ENCODE results near the gene MZF1.

The MZF1 gene

DNA sequence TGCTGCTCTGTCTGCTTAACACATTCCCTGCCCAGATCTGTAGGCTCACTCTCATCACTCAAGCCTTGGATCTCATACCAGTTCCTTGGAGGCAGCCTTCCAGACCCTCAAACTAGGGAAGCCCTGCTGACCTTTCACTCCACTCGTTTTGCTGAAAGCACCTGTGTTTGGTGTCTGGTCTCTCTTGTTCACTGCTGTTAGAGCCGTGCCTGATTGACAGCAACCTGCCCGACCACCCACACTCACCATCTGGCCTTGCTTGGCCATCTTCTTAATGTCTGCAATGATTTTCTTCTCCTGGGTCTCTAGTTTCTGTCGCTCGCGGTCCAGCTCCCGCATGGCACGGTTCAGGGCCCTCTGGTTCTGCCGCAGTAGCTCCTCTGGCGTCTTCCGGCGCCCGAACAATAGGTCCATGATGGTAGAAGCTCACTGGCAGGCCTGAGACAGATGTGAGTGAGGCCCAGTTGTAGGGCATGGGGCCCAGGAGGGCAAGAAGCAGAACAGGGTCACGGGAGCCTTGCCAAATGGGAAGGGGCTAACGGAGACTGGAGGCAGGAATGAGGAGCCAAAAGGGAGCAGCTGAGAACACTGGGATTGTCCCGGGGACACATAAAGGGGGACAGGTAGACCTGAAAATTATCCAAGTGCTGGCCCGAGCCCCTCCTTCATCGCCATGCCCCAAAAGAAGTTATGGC lies 19.2 kb downstream of the MZF1 start:
- H3K4me3 Mint-ChIP-seq, result peak overlapping the region; percentile 99
- peaks cover 2% of the 10 kb centered on the region for H3K27me3 Mint-ChIP-seq
- DNase-seq, result no peak
- H3K36me3 Mint-ChIP-seq (ENCODE audit: low read depth), result peaks cover 71% of the 10 kb centered on the region
- peak overlapping the region; percentile 98 for H3K27ac Mint-ChIP-seq
- no peak for ATAC-seq
- peaks cover 58% of the 10 kb centered on the region for H3K4me1 Mint-ChIP-seq
- no peaks in the 10 kb centered on the region for H3K9me3 Mint-ChIP-seq

DNA sequence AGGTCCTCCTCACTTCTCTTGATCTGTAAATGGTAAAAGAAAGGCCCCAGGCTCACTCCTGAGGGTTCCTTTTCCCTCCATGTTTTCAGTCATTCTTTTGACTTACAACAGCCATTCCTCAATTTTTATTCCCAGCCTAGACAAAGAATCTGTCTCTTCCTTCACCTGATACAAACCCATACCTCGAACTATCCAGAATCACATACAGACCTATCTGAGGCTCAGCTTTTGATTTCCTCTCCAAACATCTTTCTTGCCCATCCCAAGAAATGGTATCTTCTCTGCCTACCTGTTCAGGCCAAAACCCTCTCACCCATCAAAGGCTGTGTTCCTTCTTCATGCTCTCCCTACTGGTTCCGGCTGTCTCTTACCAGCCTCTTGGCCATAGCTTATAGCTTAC lies 20.5 kb downstream of the MZF1 start:
- peaks cover 58% of the 10 kb centered on the region for H3K4me1 Mint-ChIP-seq
- H3K9me3 Mint-ChIP-seq, result no peaks in the 10 kb centered on the region
- H3K27me3 Mint-ChIP-seq, result no peaks in the 10 kb centered on the region
- ATAC-seq (no peak), DNase-seq (no peak)
- peaks cover 73% of the 10 kb centered on the region for H3K36me3 Mint-ChIP-seq (ENCODE audit: low read depth)
- peak overlapping the region; percentile 69 for H3K27ac Mint-ChIP-seq
- H3K4me3 Mint-ChIP-seq, result peak overlapping the region; percentile 99

- no peaks in the 10 kb centered on the region for H3K9me3 Mint-ChIP-seq
- H3K4me3 Mint-ChIP-seq, result no peak overlapping the region
- no peaks in the 10 kb centered on the region for H3K27me3 Mint-ChIP-seq
- DNase-seq (no peak), ATAC-seq (no peak)
- no peak overlapping the region for H3K27ac Mint-ChIP-seq
- peaks cover 58% of the 10 kb centered on the region for H3K4me1 Mint-ChIP-seq
- peaks cover 74% of the 10 kb centered on the region for H3K36me3 Mint-ChIP-seq (ENCODE audit: low read depth)
These were observed 21.3 kb downstream of the MZF1 start for GRCh38 chr19:58551577-58552471.

DNA sequence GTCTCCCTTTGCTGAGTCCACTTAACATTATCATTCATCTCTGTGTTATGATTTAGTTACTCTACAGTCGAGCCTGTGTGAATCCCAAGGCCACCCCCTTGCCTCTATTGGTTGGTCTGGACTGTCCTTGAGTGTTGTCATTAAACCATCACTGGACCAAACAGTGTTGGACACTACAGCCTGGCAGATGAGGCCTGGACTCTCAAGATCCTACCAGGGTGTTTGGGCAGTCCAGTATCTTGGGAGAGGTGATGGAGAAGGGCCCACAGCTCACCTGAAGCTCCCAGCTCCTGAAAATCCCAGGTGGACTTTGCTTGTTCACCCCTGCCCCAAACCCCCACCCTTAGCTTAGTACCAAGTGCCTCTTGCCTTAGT lies 22.0 kb downstream of the MZF1 start:
- no peak overlapping the region for H3K4me3 Mint-ChIP-seq
- H3K9me3 Mint-ChIP-seq, result no peaks in the 10 kb centered on the region
- ATAC-seq, result no peak
- peak overlapping the region; percentile 62 for H3K27ac Mint-ChIP-seq
- peaks cover 58% of the 10 kb centered on the region for H3K4me1 Mint-ChIP-seq
- H3K36me3 Mint-ChIP-seq (ENCODE audit: low read depth), result peaks cover 74% of the 10 kb centered on the region
- no peak for DNase-seq
- H3K27me3 Mint-ChIP-seq, result no peaks in the 10 kb centered on the region

- Mint-ChIP-seq H3K27ac (peak overlapping the region; percentile 62), H3K9me3 (no peaks in the 10 kb centered on the region), H3K4me3 (no peak overlapping the region), H3K4me1 (peaks cover 62% of the 10 kb centered on the region), H3K27me3 (no peaks in the 10 kb centered on the region), H3K36me3 (ENCODE audit: low read depth) (peaks cover 76% of the 10 kb centered on the region)
- ATAC-seq, result no peak
- DNase-seq, result no peak
These were observed 22.6 kb downstream of the MZF1 start for GRCh38 chr19:58550362-58551122.

DNA sequence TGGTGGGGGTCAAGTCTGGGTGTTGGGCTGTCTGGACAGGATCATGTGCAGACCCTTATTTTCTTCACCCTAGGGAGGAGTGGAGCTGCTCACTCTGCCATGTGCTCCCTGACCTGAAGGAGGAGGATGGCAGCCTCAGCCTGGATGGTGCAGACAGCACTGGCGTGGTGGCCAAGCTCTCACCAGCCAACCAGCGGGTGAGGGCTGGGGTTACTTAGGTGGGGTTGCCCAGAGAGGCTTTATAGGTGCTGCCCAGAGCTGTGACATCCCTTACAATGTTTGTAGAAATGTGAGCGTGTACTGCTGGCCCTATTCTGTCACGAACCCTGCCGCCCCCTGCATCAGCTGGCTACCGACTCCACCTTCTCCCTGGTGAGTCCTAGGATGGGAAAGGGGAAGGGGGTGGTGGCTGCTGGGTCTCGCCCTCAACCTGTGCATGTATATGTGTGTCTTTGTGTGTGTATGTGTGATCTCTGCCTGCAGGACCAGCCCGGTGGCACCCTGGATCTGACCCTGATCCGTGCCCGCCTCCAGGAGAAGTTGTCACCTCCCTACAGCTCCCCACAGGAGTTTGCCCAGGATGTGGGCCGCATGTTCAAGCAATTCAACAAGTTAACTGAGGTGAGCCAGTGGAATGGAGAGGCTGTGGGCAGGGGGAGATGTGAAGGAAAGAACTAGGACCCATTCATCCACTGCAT lies 23.3 kb downstream of the MZF1 start:
- no peak for DNase-seq
- H3K4me1 Mint-ChIP-seq, result peaks cover 58% of the 10 kb centered on the region
- ATAC-seq, result no peak
- peaks cover 75% of the 10 kb centered on the region for H3K36me3 Mint-ChIP-seq (ENCODE audit: low read depth)
- no peaks in the 10 kb centered on the region for H3K9me3 Mint-ChIP-seq
- no peak overlapping the region for H3K4me3 Mint-ChIP-seq
- H3K27ac Mint-ChIP-seq, result peak overlapping the region; percentile 59
- no peaks in the 10 kb centered on the region for H3K27me3 Mint-ChIP-seq

DNA sequence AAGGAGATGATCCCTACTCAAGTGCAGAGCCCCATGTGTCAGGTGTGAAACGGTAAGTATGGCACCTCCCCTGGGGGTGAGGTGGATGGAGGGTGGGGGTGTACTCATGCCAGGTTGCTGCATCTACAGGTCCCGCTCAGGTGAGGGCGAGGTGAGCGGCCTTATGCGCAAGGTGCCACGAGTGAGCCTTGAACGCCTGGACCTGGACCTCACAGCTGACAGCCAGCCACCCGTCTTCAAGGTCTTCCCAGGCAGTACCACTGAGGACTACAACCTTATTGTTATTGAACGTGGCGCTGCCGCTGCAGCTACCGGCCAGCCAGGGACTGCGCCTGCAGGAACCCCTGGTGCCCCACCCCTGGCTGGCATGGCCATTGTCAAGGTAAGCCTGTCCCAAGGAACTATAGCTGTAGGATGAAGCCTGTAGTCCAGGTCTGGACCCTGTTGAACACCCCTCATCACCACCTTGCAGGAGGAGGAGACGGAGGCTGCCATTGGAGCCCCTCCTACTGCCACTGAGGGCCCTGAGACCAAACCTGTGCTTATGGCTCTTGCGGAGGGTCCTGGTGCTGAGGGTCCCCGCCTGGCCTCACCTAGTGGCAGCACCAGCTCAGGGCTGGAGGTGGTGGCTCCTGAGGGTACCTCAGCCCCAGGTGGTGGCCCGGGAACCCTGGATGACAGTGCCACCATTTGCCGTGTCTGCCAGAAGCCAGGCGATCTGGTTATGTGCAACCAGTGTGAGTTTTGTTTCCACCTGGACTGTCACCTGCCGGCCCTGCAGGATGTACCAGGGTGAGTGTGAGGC lies 24.1 kb downstream of the MZF1 start:
- Mint-ChIP-seq H3K4me3 (no peak overlapping the region), H3K27me3 (no peaks in the 10 kb centered on the region), H3K27ac (no peak overlapping the region), H3K9me3 (no peaks in the 10 kb centered on the region), H3K4me1 (peaks cover 51% of the 10 kb centered on the region), H3K36me3 (ENCODE audit: low read depth) (peaks cover 70% of the 10 kb centered on the region)
- ATAC-seq, result no peak
- DNase-seq, result no peak

- peaks cover 60% of the 10 kb centered on the region for H3K36me3 Mint-ChIP-seq (ENCODE audit: low read depth)
- H3K9me3 Mint-ChIP-seq, result no peaks in the 10 kb centered on the region
- peaks cover 47% of the 10 kb centered on the region for H3K4me1 Mint-ChIP-seq
- H3K4me3 Mint-ChIP-seq, result peak overlapping the region; percentile 96
- H3K27ac Mint-ChIP-seq, result peak overlapping the region; percentile 75
- DNase-seq (no peak), ATAC-seq (no peak)
- peaks cover 7% of the 10 kb centered on the region for H3K27me3 Mint-ChIP-seq
These were observed 25.5 kb downstream of the MZF1 start for GRCh38 chr19:58547323-58548312.

DNA sequence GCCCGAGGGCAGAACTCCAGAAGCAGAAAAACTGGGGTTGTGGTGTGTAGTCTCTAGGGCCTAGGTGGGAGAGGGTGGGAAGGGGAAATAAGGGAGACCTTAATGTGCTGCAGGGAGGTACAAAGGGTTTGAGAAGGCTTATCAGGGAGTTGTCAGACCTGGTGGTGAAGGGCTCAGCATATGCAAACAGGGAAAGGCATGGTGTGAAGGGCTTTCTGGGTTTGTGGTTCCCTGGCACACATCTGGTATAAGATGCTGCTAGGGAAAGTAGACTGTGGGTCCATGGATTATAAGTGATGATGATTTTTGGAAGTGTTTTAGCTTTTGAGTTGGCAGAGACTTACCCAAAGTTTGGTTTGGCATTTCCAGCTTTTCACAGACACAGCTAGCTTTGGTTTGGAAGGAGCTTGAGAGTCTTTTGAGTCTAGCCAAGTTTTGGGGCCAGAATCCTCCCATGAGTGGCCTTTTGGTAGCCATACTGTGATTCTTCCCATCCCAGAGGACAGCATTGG lies 27.1 kb downstream of the MZF1 start:
- Mint-ChIP-seq H3K4me3 (peak overlapping the region; percentile 96), H3K36me3 (ENCODE audit: low read depth) (peaks cover 49% of the 10 kb centered on the region), H3K4me1 (peaks cover 45% of the 10 kb centered on the region), H3K9me3 (no peaks in the 10 kb centered on the region), H3K27me3 (peaks cover 8% of the 10 kb centered on the region), H3K27ac (peak overlapping the region; percentile 92)
- DNase-seq (no peak), ATAC-seq (no peak)

DNA sequence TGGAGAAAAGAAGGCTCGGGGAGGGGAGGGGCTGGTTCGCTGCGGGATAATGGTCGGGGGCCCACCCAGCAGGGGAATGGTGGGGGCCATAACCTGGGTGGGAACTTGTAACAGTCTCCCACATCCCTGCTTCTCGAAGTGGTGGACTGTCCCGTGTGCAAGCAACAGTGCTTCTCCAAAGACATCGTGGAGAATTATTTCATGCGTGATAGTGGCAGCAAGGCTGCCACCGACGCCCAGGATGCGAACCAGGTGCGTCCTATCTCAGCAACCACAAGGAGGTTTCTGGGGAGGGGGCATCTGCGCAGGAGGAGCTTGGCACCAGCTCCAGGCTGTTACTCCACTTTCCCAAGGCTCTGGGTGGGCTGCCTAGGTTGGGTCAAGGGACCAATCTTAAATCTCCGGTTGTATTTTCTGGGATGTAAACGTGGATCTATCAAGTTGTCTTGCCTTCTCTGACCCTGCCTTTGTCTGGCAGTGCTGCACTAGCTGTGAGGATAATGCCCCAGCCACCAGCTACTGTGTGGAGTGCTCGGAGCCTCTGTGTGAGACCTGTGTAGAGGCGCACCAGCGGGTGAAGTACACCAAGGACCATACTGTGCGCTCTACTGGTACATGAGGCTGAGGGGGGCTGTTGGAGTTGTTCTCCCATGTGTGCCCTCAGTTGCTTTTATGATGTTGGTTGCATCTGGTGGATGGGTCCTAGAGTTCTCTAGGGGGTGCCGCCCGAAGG lies 27.7 kb downstream of the MZF1 start:
- peak overlapping the region; percentile 96 for H3K4me3 Mint-ChIP-seq
- H3K27ac Mint-ChIP-seq, result peak overlapping the region; percentile 92
- H3K36me3 Mint-ChIP-seq (ENCODE audit: low read depth), result peaks cover 47% of the 10 kb centered on the region
- no peaks in the 10 kb centered on the region for H3K9me3 Mint-ChIP-seq
- peaks cover 9% of the 10 kb centered on the region for H3K27me3 Mint-ChIP-seq
- no peak for DNase-seq
- peaks cover 44% of the 10 kb centered on the region for H3K4me1 Mint-ChIP-seq
- ATAC-seq, result no peak

- H3K27ac Mint-ChIP-seq, result peak overlapping the region; percentile 97
- peak overlapping the region; percentile 96 for H3K4me3 Mint-ChIP-seq
- peaks cover 41% of the 10 kb centered on the region for H3K4me1 Mint-ChIP-seq
- ATAC-seq (peak; percentile 34), DNase-seq (peak; percentile 81)
- H3K36me3 Mint-ChIP-seq (ENCODE audit: low read depth), result peaks cover 42% of the 10 kb centered on the region
- peaks cover 13% of the 10 kb centered on the region for H3K27me3 Mint-ChIP-seq
- H3K9me3 Mint-ChIP-seq, result no peaks in the 10 kb centered on the region
These were observed 28.4 kb downstream of the MZF1 start for GRCh38 chr19:58544591-58545285.

Measured in activated naive CD8-positive, alpha-beta T cell treated with anti-CD3 and anti-CD28 coated beads, Interleukin-2, amount 50 U/mL, for 24 hours (primary cell).